HG03442 (cell line): Measurements from ENCODE around the gene LTA.

ENCODE experiments used
- ATAC-seq: cut with Tn5 transposase; IDR thresholded peaks from one replicate; pipeline ENCODE4 v1.9.1; 2021; ENCODE audit warnings: mild to moderate bottlenecking, moderate library complexity; ENCODE audit not compliant: unreplicated experiment

Gene LTA

GRCh38 chr6:31621991-31622390, 49.9 kb downstream of the LTA start:
- ATAC-seq: no peak

GRCh38 chr6:31622684-31623091, 50.6 kb downstream of the LTA start:
- no peak for ATAC-seq
